Erythroblast (primary cell): Measurements from ENCODE around the gene DIAPH3.

Source experiments
- GATA1 ChIP-seq: IDR thresholded peaks from 2 replicates; pipeline ENCODE4 v1.6.1; 2011; ENCODE audit warnings: low read depth, mild to moderate bottlenecking, control low read depth, low read length, moderate library complexity
- POLR2A ChIP-seq: IDR thresholded peaks from 2 replicates; pipeline ENCODE4 v1.6.1; 2011; ENCODE audit warnings: mild to moderate bottlenecking, low read length

DNA sequence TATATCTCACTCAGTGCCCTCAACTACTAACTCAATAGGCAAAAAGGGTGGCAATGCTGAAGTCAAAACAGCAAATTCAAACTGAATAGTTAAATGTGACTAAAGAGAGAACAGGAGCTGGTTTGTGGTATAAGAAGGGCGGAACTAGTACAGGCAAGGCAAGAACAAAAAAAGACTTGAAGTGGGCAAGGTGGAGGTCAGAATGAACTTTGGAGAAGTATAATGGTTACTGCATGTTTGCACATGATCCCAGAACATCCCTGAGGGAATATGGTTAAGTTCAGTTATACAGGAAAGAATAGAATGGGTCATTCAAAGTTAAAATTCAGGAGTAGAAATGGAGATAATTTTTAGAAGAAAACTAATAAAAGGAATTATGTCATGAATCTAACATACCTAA, 85.5 kb downstream of the DIAPH3 start:
- TF ChIP-seq POLR2A: no peak
- TF ChIP-seq GATA1: no peak
